ENCODE results near the gene SIAE.

DNA sequence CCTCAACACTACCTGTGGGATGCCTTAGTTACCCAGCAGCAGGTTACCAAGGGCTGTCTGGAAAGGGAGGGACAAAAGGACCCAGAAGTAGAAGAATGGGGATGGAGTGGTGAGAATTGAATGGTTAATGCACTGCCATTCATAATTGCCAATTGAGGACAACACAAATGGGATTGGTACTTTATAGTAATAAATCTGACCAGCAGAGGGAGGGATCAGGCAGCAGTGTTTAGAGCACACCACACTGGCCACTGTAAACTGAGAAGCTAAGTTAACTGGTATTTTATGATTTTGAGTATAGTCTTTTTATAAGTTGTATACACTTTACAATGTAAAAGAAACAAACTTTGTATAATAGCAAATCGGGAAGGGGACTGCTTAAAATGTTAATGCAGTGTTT lies 40.2 kb downstream of the SIAE start:
- TF ChIP-seq POLR2AphosphoS5 (IDR thresholded peaks at IDR 0.05; ENCODE audit: low read depth, low read length), result no peak
- no peak for TF ChIP-seq POLR2A (IDR thresholded peaks at IDR 0.05; ENCODE audit: low read depth, low read length)

Data from GM12891 (cell line).